Measurements from ENCODE around the gene C4A. TPM values are rescaled to one million over a fixed set of nuclear protein-coding genes. Genes with fewer than 3 reads are reported as not detected.

Gene C4A
- total and polyA plus RNA-seq, 2 of the 13 experiments (the other 11 are each of a cell fraction or from before 2014, with no cell fraction given): 165 to 478 TPM

GRCh38 chr6:31945507-31946369 is 36.1 kb upstream of the C4A start, which contains the start of gene CFB (continued):
- TF ChIP-seq ZBTB39 (CRISPR knock-in tag; IDR thresholded peaks at IDR 0.05): peak; percentile 4; the same call in 1 of the 2 replicates
- peak; percentile 66; the same call in 1 of the 2 replicates for TF ChIP-seq ZNF337 (CRISPR knock-in tag; IDR thresholded peaks at IDR 0.05; ENCODE audit: borderline replicate concordance, low read depth)
- peak; percentile 98 for TF ChIP-seq DR1 (CRISPR knock-in tag; IDR thresholded peaks at IDR 0.05)
- no peak for TF ChIP-seq PAWR (CRISPR knock-in tag; IDR thresholded peaks at IDR 0.05; ENCODE audit: borderline replicate concordance)
- TF ChIP-seq KLF12 (CRISPR knock-in tag; IDR thresholded peaks at IDR 0.05; ENCODE audit: borderline replicate concordance): peak; percentile 46; the same call in 1 of the 2 replicates
- TF ChIP-seq ZNF644 (CRISPR knock-in tag; IDR thresholded peaks at IDR 0.05; ENCODE audit: low read depth): no peak
- peak; percentile 26 for TF ChIP-seq ZNF552 (CRISPR knock-in tag; IDR thresholded peaks at IDR 0.05; ENCODE audit: borderline replicate concordance)
- 0 out of 2 replicates have a peak, but pooled peaks have one; percentile 57 for TF ChIP-seq ZBTB21 (CRISPR knock-in tag; IDR thresholded peaks at IDR 0.05)
- TF ChIP-seq, protein P1, sequence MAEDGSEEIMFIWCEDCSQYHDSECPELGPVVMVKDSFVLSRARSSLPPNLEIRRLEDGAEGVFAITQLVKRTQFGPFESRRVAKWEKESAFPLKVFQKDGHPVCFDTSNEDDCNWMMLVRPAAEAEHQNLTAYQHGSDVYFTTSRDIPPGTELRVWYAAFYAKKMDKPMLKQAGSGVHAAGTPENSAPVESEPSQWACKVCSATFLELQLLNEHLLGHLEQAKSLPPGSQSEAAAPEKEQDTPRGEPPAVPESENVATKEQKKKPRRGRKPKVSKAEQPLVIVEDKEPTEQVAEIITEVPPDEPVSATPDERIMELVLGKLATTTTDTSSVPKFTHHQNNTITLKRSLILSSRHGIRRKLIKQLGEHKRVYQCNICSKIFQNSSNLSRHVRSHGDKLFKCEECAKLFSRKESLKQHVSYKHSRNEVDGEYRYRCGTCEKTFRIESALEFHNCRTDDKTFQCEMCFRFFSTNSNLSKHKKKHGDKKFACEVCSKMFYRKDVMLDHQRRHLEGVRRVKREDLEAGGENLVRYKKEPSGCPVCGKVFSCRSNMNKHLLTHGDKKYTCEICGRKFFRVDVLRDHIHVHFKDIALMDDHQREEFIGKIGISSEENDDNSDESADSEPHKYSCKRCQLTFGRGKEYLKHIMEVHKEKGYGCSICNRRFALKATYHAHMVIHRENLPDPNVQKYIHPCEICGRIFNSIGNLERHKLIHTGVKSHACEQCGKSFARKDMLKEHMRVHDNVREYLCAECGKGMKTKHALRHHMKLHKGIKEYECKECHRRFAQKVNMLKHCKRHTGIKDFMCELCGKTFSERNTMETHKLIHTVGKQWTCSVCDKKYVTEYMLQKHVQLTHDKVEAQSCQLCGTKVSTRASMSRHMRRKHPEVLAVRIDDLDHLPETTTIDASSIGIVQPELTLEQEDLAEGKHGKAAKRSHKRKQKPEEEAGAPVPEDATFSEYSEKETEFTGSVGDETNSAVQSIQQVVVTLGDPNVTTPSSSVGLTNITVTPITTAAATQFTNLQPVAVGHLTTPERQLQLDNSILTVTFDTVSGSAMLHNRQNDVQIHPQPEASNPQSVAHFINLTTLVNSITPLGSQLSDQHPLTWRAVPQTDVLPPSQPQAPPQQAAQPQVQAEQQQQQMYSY (CRISPR knock-in tag; IDR thresholded peaks at IDR 0.05): peak; percentile 43; the same call in 1 of the 2 replicates
- TF ChIP-seq, protein P2, sequence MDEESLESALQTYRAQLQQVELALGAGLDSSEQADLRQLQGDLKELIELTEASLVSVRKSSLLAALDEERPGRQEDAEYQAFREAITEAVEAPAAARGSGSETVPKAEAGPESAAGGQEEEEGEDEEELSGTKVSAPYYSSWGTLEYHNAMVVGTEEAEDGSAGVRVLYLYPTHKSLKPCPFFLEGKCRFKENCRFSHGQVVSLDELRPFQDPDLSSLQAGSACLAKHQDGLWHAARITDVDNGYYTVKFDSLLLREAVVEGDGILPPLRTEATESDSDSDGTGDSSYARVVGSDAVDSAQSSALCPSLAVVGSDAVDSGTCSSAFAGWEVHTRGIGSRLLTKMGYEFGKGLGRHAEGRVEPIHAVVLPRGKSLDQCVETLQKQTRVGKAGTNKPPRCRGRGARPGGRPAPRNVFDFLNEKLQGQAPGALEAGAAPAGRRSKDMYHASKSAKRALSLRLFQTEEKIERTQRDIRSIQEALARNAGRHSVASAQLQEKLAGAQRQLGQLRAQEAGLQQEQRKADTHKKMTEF (CRISPR knock-in tag; IDR thresholded peaks at IDR 0.05): peak; percentile 96
- no peak; the same call in 1 of the 2 replicates for TF ChIP-seq JUNB (CRISPR knock-in tag; IDR thresholded peaks at IDR 0.05; ENCODE audit: borderline replicate concordance)
- TF ChIP-seq, protein P3, sequence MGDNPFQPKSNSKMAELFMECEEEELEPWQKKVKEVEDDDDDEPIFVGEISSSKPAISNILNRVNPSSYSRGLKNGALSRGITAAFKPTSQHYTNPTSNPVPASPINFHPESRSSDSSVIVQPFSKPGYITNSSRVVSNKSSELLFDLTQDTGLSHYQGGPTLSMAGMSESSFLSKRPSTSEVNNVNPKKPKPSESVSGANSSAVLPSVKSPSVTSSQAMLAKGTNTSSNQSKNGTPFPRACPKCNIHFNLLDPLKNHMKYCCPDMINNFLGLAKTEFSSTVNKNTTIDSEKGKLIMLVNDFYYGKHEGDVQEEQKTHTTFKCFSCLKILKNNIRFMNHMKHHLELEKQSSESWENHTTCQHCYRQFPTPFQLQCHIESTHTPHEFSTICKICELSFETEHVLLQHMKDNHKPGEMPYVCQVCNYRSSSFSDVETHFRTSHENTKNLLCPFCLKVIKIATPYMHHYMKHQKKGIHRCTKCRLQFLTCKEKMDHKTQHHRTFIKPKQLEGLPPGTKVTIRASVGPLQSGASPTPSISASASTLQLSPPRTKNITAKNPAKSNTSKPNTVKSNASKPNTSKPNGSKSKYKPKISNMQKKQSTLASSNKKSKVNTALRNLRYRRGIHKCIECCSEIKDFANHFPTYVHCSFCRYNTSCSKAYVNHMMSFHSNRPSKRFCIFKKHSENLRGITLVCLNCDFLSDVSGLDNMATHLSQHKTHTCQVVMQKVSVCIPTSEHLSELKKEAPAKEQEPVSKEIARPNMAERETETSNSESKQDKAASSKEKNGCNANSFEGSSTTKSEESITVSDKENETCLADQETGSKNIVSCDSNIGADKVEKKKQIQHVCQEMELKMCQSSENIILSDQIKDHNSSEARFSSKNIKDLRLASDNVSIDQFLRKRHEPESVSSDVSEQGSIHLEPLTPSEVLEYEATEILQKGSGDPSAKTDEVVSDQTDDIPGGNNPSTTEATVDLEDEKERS (CRISPR knock-in tag; IDR thresholded peaks at IDR 0.05): peak; percentile 66; the same call in 1 of the 2 replicates
- TF ChIP-seq RXRB (CRISPR knock-in tag; IDR thresholded peaks at IDR 0.05; ENCODE audit: borderline replicate concordance): peak; percentile 98
- TF ChIP-seq MIER2 (CRISPR knock-in tag; IDR thresholded peaks at IDR 0.05): peak; percentile 67; the same call in 1 of the 2 replicates
- TF ChIP-seq ZNF891 (CRISPR knock-in tag; IDR thresholded peaks at IDR 0.05): peak; percentile 24; the same call in 1 of the 2 replicates
- peak; percentile 94 for TF ChIP-seq FOXO1 (CRISPR knock-in tag; IDR thresholded peaks at IDR 0.05)
- no peak for TF ChIP-seq MBD4 (IDR thresholded peaks at IDR 0.05; ENCODE audit: borderline replicate concordance, low read length)
- peak; percentile 83; the same call in 1 of the 2 replicates for TF ChIP-seq MAF1 (CRISPR knock-in tag; IDR thresholded peaks at IDR 0.05; ENCODE audit: borderline replicate concordance)

All from HepG2 (cell line).